Suprapubic skin (tissue), 4 donors: Measurements from ENCODE around the gene TIAM1.

Source experiments
- EP300 ChIP-seq: sonication (generic); formaldehyde crosslinking; IDR thresholded peaks from one replicate; pipeline ENCODE4 v1.6.1; 2017; ENCODE audit warnings: antibody characterized with exemption
- POLR2A ChIP-seq, 2 donors: fragments of 450-650 bp; IDR thresholded peaks; one replicate each; pipeline ENCODE4 v1.6.1; 2017; ENCODE audit warnings: antibody characterized with exemption in 2 of 2, mild to moderate bottlenecking in 2 of 2, moderate library complexity in 2 of 2
- POLR2AphosphoS5 ChIP-seq, 3 donors: sonication (generic); formaldehyde crosslinking; IDR thresholded peaks; one replicate each; pipeline ENCODE4 v1.6.1; 2017; ENCODE audit warnings: antibody characterized with exemption in 3 of 3
- TF ChIP-seq, protein P1 (sequence below), 2 donors: fragments of 200-600 bp in 1 of 2; fragments of 450-650 bp in 1 of 2; sonication (generic) in 1 of 2; IDR thresholded peaks; one replicate each; pipeline ENCODE4 v1.5.1; 2016 to 2019; ENCODE audit warnings: antibody characterized with exemption in 2 of 2, mild to moderate bottlenecking in 1 of 2, moderate library complexity in 1 of 2

DNA sequence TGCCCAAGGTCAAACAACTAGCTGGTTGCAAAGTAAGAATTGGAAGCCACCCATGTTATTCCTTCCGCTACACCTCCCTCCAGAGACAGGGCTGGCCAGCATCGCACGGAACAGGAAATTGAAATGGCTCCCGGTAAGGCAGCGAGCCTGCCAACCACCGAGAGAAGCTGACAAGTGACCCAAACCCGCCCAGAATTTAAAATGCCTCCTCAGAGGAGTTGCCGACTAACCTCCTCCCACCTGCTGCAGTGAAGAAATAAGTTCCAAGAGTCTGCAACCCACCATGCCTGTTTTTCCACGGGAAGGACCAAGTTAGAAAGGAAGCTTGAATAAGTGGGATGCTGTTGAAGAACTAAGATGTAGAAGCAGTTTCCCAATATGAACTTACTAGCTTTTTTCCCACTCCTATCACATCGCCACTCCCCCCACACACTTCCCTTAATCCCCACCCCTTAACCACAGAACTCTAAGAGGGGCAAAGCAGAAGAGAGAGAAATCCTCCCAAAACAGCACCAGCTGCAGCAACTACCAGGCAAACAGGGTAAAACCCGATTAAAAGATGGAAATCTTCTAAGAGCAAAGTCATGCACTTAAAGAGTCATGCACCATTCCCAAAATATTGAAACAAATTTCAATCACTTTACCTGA lies 78.6 kb downstream of the TIAM1 start:
- TF ChIP-seq POLR2A (IDR thresholded peaks at IDR 0.05) = no peak
- TF ChIP-seq, protein P1, sequence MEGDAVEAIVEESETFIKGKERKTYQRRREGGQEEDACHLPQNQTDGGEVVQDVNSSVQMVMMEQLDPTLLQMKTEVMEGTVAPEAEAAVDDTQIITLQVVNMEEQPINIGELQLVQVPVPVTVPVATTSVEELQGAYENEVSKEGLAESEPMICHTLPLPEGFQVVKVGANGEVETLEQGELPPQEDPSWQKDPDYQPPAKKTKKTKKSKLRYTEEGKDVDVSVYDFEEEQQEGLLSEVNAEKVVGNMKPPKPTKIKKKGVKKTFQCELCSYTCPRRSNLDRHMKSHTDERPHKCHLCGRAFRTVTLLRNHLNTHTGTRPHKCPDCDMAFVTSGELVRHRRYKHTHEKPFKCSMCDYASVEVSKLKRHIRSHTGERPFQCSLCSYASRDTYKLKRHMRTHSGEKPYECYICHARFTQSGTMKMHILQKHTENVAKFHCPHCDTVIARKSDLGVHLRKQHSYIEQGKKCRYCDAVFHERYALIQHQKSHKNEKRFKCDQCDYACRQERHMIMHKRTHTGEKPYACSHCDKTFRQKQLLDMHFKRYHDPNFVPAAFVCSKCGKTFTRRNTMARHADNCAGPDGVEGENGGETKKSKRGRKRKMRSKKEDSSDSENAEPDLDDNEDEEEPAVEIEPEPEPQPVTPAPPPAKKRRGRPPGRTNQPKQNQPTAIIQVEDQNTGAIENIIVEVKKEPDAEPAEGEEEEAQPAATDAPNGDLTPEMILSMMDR (IDR thresholded peaks at IDR 0.05) = no peak
- no peak for TF ChIP-seq POLR2AphosphoS5 (IDR thresholded peaks at IDR 0.05)
- TF ChIP-seq EP300 = no peak
